Prostate gland (tissue), 2 donors: ENCODE data around the gene E2F4.

ENCODE experiments used
- POLR2AphosphoS5 ChIP-seq: sonication (generic); formaldehyde crosslinking; IDR thresholded peaks from one replicate; pipeline ENCODE4 v1.6.1; 2017; ENCODE audit warnings: antibody characterized with exemption
- TF ChIP-seq, protein P1 (sequence below), 4 experiments: fragments of 200-600 bp in 2 of 4; fragments of 450-650 bp in 2 of 4; sonication (generic) in 2 of 4; IDR thresholded peaks; 1 replicate in 3 of 4; 2 replicates in 1 of 4; pipeline ENCODE4 v1.5.1; 2016 to 2019; ENCODE audit warnings: antibody characterized with exemption in 4 of 4, mild to moderate bottlenecking in 2 of 4, moderate library complexity in 2 of 4

DNA sequence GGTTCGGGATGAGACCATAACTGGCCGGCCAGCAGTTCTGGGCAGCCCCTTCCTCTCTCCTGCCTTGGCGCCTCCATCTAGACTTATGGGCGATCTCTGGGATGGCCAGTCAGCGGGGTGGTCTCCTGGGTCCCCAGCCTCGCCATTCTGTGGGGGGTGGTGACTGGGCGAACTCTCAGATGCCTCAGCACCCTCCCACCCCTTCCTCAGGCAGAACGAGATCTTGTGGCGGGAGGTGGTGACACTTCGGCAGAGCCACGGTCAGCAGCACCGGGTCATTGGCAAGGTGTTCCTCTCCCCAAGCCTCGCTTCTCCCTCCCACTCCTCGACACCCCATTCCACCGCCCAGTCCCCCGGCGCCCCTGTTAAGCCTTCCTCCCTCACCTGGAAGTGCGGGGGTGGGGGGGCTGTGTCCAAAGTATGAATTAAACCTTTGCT lies 25.8 kb upstream of the E2F4 start:
- TF ChIP-seq, protein P1, sequence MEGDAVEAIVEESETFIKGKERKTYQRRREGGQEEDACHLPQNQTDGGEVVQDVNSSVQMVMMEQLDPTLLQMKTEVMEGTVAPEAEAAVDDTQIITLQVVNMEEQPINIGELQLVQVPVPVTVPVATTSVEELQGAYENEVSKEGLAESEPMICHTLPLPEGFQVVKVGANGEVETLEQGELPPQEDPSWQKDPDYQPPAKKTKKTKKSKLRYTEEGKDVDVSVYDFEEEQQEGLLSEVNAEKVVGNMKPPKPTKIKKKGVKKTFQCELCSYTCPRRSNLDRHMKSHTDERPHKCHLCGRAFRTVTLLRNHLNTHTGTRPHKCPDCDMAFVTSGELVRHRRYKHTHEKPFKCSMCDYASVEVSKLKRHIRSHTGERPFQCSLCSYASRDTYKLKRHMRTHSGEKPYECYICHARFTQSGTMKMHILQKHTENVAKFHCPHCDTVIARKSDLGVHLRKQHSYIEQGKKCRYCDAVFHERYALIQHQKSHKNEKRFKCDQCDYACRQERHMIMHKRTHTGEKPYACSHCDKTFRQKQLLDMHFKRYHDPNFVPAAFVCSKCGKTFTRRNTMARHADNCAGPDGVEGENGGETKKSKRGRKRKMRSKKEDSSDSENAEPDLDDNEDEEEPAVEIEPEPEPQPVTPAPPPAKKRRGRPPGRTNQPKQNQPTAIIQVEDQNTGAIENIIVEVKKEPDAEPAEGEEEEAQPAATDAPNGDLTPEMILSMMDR (IDR thresholded peaks at IDR 0.05): no peak
- TF ChIP-seq POLR2AphosphoS5: no peak
